Measurements from ENCODE around the gene SSRP1. TPM values are rescaled to one million over a fixed set of nuclear protein-coding genes. Genes with fewer than 3 reads are reported as not detected.

Gene SSRP1
- total and polyA plus RNA-seq, 2 experiments from 2014 or later, result 205 to 216 TPM

GRCh38 chr11:57301711-57302423 lies 33.8 kb downstream of the SSRP1 start:
- peaks cover 86% of the 10 kb centered on the region for H3K36me3 Mint-ChIP-seq (ENCODE audit: low read depth)

More at GRCh38 chr11:57301711-57302423, 33.8 kb downstream of the SSRP1 start:
- peaks cover 22% of the 10 kb centered on the region for H3K79me2 ChIP-seq (replicated peaks; ENCODE audit: insufficient read depth)
- TF ChIP-seq POLR2AphosphoS5 (IDR thresholded peaks at IDR 0.05; ENCODE audit: low read depth) (no peak), CTCF (conservative IDR thresholded peaks at IDR 0.05; ENCODE audit: low read depth in 2 of 2) (no peak), REST (IDR thresholded peaks at IDR 0.05; ENCODE audit: unreplicated experiment) (no peak), ZNF331 (CRISPR knock-in tag; IDR thresholded peaks at IDR 0.05; ENCODE audit: low read depth) (no peak), NANOG (IDR thresholded peaks at IDR 0.05; ENCODE audit: borderline replicate concordance) (no peak), STAT1 (IDR thresholded peaks at IDR 0.05; ENCODE audit: unreplicated experiment) (no peak), EZH2 (IDR thresholded peaks at IDR 0.05; ENCODE audit: low read depth, unreplicated experiment) (no peak), ZNF114 (CRISPR knock-in tag; IDR thresholded peaks at IDR 0.05) (no peak), CREB1 (CRISPR knock-in tag; IDR thresholded peaks at IDR 0.05; ENCODE audit: low read depth) (no peak), ZNF462 (CRISPR knock-in tag; IDR thresholded peaks at IDR 0.05) (no peak), ETS1 (IDR thresholded peaks at IDR 0.05) (no peak), EZH2phosphoT487 (IDR thresholded peaks at IDR 0.05; ENCODE audit: unreplicated experiment) (no peak), JUNB (IDR thresholded peaks at IDR 0.05; ENCODE audit: unreplicated experiment) (no peak)
- no peak overlapping the region for H3K4me3 ChIP-seq
- H3K4me3 Mint-ChIP-seq, result no peak overlapping the region
- H3K36me3 ChIP-seq (ENCODE audit: insufficient read depth), result peaks cover 36% of the 10 kb centered on the region
- no peaks in the 10 kb centered on the region for H3K9me2 ChIP-seq (ENCODE audit: insufficient read depth)
- H3K9me3 Mint-ChIP-seq, result peaks cover 11% of the 10 kb centered on the region
- H2AFZ ChIP-seq, result no peak overlapping the region
- peaks cover 15% of the 10 kb centered on the region for H3K4me1 Mint-ChIP-seq
- H4K20me1 ChIP-seq (replicated peaks; ENCODE audit: insufficient read depth), result 0 out of 2 replicates have a peak, but pooled peaks cover 12% of the 10 kb centered on the region
- H3K4me1 ChIP-seq (ENCODE audit: insufficient read depth), result no peaks in the 10 kb centered on the region
- peaks cover 10% of the 10 kb centered on the region for H3K27me3 Mint-ChIP-seq (ENCODE audit: insufficient read depth, low read depth, poor library complexity)
- H3K27ac ChIP-seq (ENCODE audit: low read depth), result no peak overlapping the region
- ATAC-seq (no peak), DNase-seq (ENCODE audit: low spot score) (no peak)
- 0 out of 2 replicates have a peak, but pooled peaks cover 2% of the 10 kb centered on the region for H3F3A ChIP-seq (replicated peaks; ENCODE audit: low read depth)
- no peak overlapping the region for H3K4me2 ChIP-seq
- no peaks in the 10 kb centered on the region for H3K27me3 ChIP-seq (ENCODE audit: insufficient read depth)
- H3K27ac Mint-ChIP-seq, result no peak overlapping the region
